H9 (cell line): ENCODE data around the gene HLF. TPM values are rescaled to one million over a fixed set of nuclear protein-coding genes. Genes with fewer than 3 reads are reported as not detected.

Experiments used
- DNase-seq: peaks from one replicate; pipeline ENCODE4 v3.0.0-alpha.2; 2017
- H2AFZ ChIP-seq: one replicate; pipeline ENCODE4 v1.6.1; 2013; ENCODE audit warnings: mild to moderate bottlenecking, low read length, control low read depth, moderate library complexity
- H2AK5ac ChIP-seq: 2 replicates; pipeline ENCODE4 v1.6.1; 2013; ENCODE audit warnings: low read length, control low read depth, mixed read lengths; ENCODE audit not compliant: insufficient read length
- H2BK120ac ChIP-seq: one replicate; pipeline ENCODE4 v1.6.1; 2013; ENCODE audit warnings: low read depth, mild to moderate bottlenecking, low read length, control low read depth, inconsistent platforms; ENCODE audit not compliant: poor library complexity, severe bottlenecking
- H2BK12ac ChIP-seq: 2 replicates; pipeline ENCODE4 v1.6.1; 2013; ENCODE audit warnings: low read length, control low read depth, mixed read lengths, low read depth; ENCODE audit not compliant: insufficient read length
- H2BK15ac ChIP-seq: 2 replicates; pipeline ENCODE4 v1.6.1; 2013; ENCODE audit warnings: low read depth, low read length, control low read depth
- H2BK20ac ChIP-seq: one replicate; pipeline ENCODE4 v1.6.1; 2013; ENCODE audit warnings: low read depth, mild to moderate bottlenecking, low read length, control low read depth, inconsistent platforms; ENCODE audit not compliant: poor library complexity, severe bottlenecking
- H2BK5ac ChIP-seq: 2 replicates; pipeline ENCODE4 v1.6.1; 2013; ENCODE audit warnings: low read length, control low read depth, mixed read lengths; ENCODE audit not compliant: insufficient read length
- H3K14ac ChIP-seq: 2 replicates; pipeline ENCODE4 v1.6.1; 2013; ENCODE audit warnings: low read length, control low read depth; ENCODE audit not compliant: insufficient read depth
- H3K18ac ChIP-seq: 2 replicates; pipeline ENCODE4 v1.6.1; 2013; ENCODE audit warnings: low read depth, mild to moderate bottlenecking, mixed read lengths, low read length, control low read depth; ENCODE audit not compliant: insufficient read length
- H3K23ac ChIP-seq: 2 replicates; pipeline ENCODE4 v1.6.1; 2013; ENCODE audit warnings: low read length, control low read depth, mixed read lengths, low read depth; ENCODE audit not compliant: insufficient read length
- H3K23me2 ChIP-seq: 2 replicates; pipeline ENCODE4 v1.6.1; 2013; ENCODE audit warnings: low read depth, mild to moderate bottlenecking, mixed read lengths, low read length, control low read depth; ENCODE audit not compliant: insufficient read length, poor library complexity, severe bottlenecking
- H3K27ac ChIP-seq: 2 replicates; pipeline ENCODE4 v1.5.1; 2013; ENCODE audit warnings: low read length, control low read depth, mixed read lengths, low read depth; ENCODE audit not compliant: insufficient read length
- H3K27me3 ChIP-seq: 2 replicates; pipeline ENCODE4 v1.6.1; 2013; ENCODE audit warnings: low read length, control low read depth, inconsistent platforms; ENCODE audit not compliant: insufficient read depth
- H3K4ac ChIP-seq: 2 replicates; pipeline ENCODE4 v1.6.1; 2013; ENCODE audit warnings: low read depth, mild to moderate bottlenecking, control low read depth, inconsistent platforms, low read length, moderate library complexity
- H3K4me1 ChIP-seq: 2 replicates; pipeline ENCODE4 v1.6.1; 2013; ENCODE audit warnings: low read length, control low read depth, inconsistent platforms; ENCODE audit not compliant: insufficient read depth
- H3K4me2 ChIP-seq: 2 replicates; pipeline ENCODE4 v1.6.1; 2013; ENCODE audit warnings: low read length, control low read depth, mixed read lengths; ENCODE audit not compliant: insufficient read length, insufficient read depth
- H3K56ac ChIP-seq: 2 replicates; pipeline ENCODE4 v1.6.1; 2013; ENCODE audit warnings: low read depth, mild to moderate bottlenecking, mixed read lengths, low read length, control low read depth; ENCODE audit not compliant: insufficient read length
- H3K79me1 ChIP-seq: 2 replicates; pipeline ENCODE4 v1.6.1; 2013; ENCODE audit warnings: low read depth, mild to moderate bottlenecking, moderate library complexity, low read length, control low read depth, inconsistent platforms; ENCODE audit not compliant: insufficient read depth, poor library complexity, severe bottlenecking
- H3K79me2 ChIP-seq: 2 replicates; pipeline ENCODE4 v1.6.1; 2013; ENCODE audit warnings: low read length, control low read depth, inconsistent platforms; ENCODE audit not compliant: insufficient read depth
- H3K9ac ChIP-seq: 2 replicates; pipeline ENCODE4 v1.6.1; 2013; ENCODE audit warnings: low read length, control low read depth, mixed read lengths; ENCODE audit not compliant: insufficient read length; ENCODE audit errors: extremely low read depth
- H3K9me3 ChIP-seq: one replicate; pipeline ENCODE4 v1.6.1; 2013; ENCODE audit warnings: low read depth, low read length, inconsistent platforms; ENCODE audit not compliant: control insufficient read depth
- H3T11ph ChIP-seq: one replicate; pipeline ENCODE4 v1.6.1; 2013; ENCODE audit warnings: mild to moderate bottlenecking, low read length, control low read depth, inconsistent platforms
- H4K20me1 ChIP-seq: one replicate; pipeline ENCODE4 v1.6.1; 2013; ENCODE audit not compliant: control insufficient read depth, insufficient read length, insufficient read depth
- H4K5ac ChIP-seq: 2 replicates; pipeline ENCODE4 v1.6.1; 2013; ENCODE audit warnings: low read depth, mild to moderate bottlenecking, mixed read lengths, low read length, control low read depth; ENCODE audit not compliant: insufficient read length
- H4K8ac ChIP-seq: replicated peaks from 2 replicates; pipeline ENCODE4 v1.6.1; 2013; ENCODE audit warnings: low read length, control low read depth, mixed read lengths, low read depth; ENCODE audit not compliant: insufficient read length
- H4K91ac ChIP-seq: 2 replicates; pipeline ENCODE4 v1.6.1; 2013; ENCODE audit warnings: low read depth, mild to moderate bottlenecking, moderate library complexity, mixed read lengths, low read length, control low read depth; ENCODE audit not compliant: insufficient read length
- H3K27ac Mint-ChIP-seq, 3 experiments: 2 replicates in 2 of 3; 3 replicates in 1 of 3; pipeline ENCODE4 v1.8.0; 2020 to 2021; ENCODE audit warnings: mixed read lengths in 3 of 3, mild to moderate bottlenecking in 1 of 3, moderate library complexity in 1 of 3
- H3K27me3 Mint-ChIP-seq: 2 replicates; pipeline ENCODE4 v1.8.0; 2021; ENCODE audit warnings: low read depth, mild to moderate bottlenecking, moderate library complexity, mixed read lengths
- H3K36me3 Mint-ChIP-seq, 3 experiments: 2 replicates in 2 of 3; 3 replicates in 1 of 3; pipeline ENCODE4 v1.8.0; 2020 to 2021; ENCODE audit warnings: low read depth in 3 of 3, mixed read lengths in 3 of 3; ENCODE audit not compliant: insufficient read depth in 1 of 3
- H3K4me1 Mint-ChIP-seq, 2 experiments: 2 replicates each; pipeline ENCODE4 v1.8.0; 2020; ENCODE audit warnings: mixed read lengths in 2 of 2
- H3K4me3 Mint-ChIP-seq, 2 experiments: 2 replicates in 1 of 2; 3 replicates in 1 of 2; pipeline ENCODE4 v1.8.0; 2020 to 2021; ENCODE audit warnings: mild to moderate bottlenecking in 2 of 2, mixed read lengths in 2 of 2, moderate library complexity in 1 of 2
- H3K9me3 Mint-ChIP-seq, 2 experiments: 2 replicates in 1 of 2; 3 replicates in 1 of 2; pipeline ENCODE4 v1.8.0; 2020; ENCODE audit warnings: mild to moderate bottlenecking in 2 of 2, mixed read lengths in 2 of 2, moderate library complexity in 1 of 2
- CTCF ChIP-seq: fragments of 200-600 bp; sonication (generic); conservative IDR thresholded peaks from 3 replicates; pipeline ENCODE4 v1.8.0; 2021; ENCODE audit warnings: antibody characterized with exemption, mild to moderate bottlenecking
- WGBS: extraction: QIAGEN DNeasy Blood & Tissue Kit; methylation state at CpG from one replicate; pipeline ENCODE4 v1.1.7; 2013; ENCODE audit warnings: missing lambda C conversion rate, low lambda C conversion rate, mixed read lengths; ENCODE audit not compliant: insufficient read length; ENCODE audit errors: extremely low coverage; 5-methylcytosine and 5-hydroxymethylcytosine counted together
- total RNA-seq: library from RNA; stranded (reverse); gene quantifications from 2 replicates; pipeline ENCODE4 v1.2.1, GENCODE V29; 2021

HLF gene
- total RNA-seq, 1 experiment from 2014 or later: 0.17 TPM

GRCh38 chr17:55321427-55322060 is 56.8 kb downstream of the HLF start:
- Histone ChIP-seq H3K79me2 (no peaks in the 10 kb centered on the region), H2BK15ac (no peak overlapping the region), H3K27me3 (no peaks in the 10 kb centered on the region), H4K8ac (no peak overlapping the region), H2BK120ac (no peak overlapping the region), H2AK5ac (no peak overlapping the region), H4K5ac (no peak overlapping the region), H3T11ph (no peak overlapping the region), H3K56ac (no peak overlapping the region), H3K4me1 (no peaks in the 10 kb centered on the region), H3K4me2 (no peak overlapping the region), H3K79me1 (no peaks in the 10 kb centered on the region), H3K23me2 (no peaks in the 10 kb centered on the region), H2BK5ac (no peak overlapping the region), H2BK20ac (no peak overlapping the region), H3K9me3 (no peaks in the 10 kb centered on the region), H3K4ac (no peak overlapping the region), H2AFZ (no peak overlapping the region), H3K18ac (no peak overlapping the region), H4K91ac (no peak overlapping the region), H2BK12ac (no peak overlapping the region), H4K20me1 (no peaks in the 10 kb centered on the region), H3K14ac (no peak overlapping the region), H3K9ac (no peak overlapping the region), H3K23ac (no peak overlapping the region), H3K27ac (no peak overlapping the region)
- no peak for DNase-seq
- H3K9me3 Mint-ChIP-seq: no peaks in the 10 kb centered on the region
- no peaks in the 10 kb centered on the region for H3K4me1 Mint-ChIP-seq
- H3K36me3 Mint-ChIP-seq: no peaks in the 10 kb centered on the region
- no CpG with 5 or more reads among the region's 6 CpGs for WGBS
- H3K4me3 Mint-ChIP-seq: no peak overlapping the region
- peaks cover 1% of the 10 kb centered on the region for H3K27me3 Mint-ChIP-seq
- TF ChIP-seq CTCF: no peak
- no peak overlapping the region for H3K27ac Mint-ChIP-seq
